Calu3 (cell line): ENCODE data around the gene GPR39. TPM values are rescaled to one million over a fixed set of nuclear protein-coding genes. Genes with fewer than 3 reads are reported as not detected.

ENCODE experiments used
- BruUV-seq: library from RNA; stranded (reverse); fragments of 400-500 nt; replicated peaks from 2 replicates; lab custom pipeline; 2021; lab: Mats Ljungman, UMichigan
- CTCF ChIA-PET: fragments of 300-600 bp; sonication (Branson Sonifier 250); formaldehyde crosslinking; loops from one replicate; lab custom pipeline; 2022; ENCODE audit warnings: antibody characterized with exemption; lab: Charles Lee
- DNase-seq: peaks from one replicate; pipeline ENCODE4 v3.0.0; 2022
- H3K27ac Mint-ChIP-seq: one replicate; pipeline ENCODE4 v1.8.0; 2022; ENCODE audit warnings: mixed read lengths; ENCODE audit not compliant: unreplicated experiment
- H3K27me3 Mint-ChIP-seq: one replicate; pipeline ENCODE4 v1.8.0; 2022; ENCODE audit warnings: mixed read lengths; ENCODE audit not compliant: unreplicated experiment
- H3K36me3 Mint-ChIP-seq: one replicate; pipeline ENCODE4 v1.8.0; 2022; ENCODE audit warnings: mild to moderate bottlenecking, moderate library complexity, mixed read lengths; ENCODE audit not compliant: insufficient read depth, unreplicated experiment
- H3K4me1 Mint-ChIP-seq: one replicate; pipeline ENCODE4 v1.8.0; 2022; ENCODE audit warnings: mild to moderate bottlenecking, low read depth, mixed read lengths; ENCODE audit not compliant: unreplicated experiment
- H3K4me3 Mint-ChIP-seq: one replicate; pipeline ENCODE4 v1.8.0; 2022; ENCODE audit warnings: mild to moderate bottlenecking, low read depth, moderate library complexity, mixed read lengths; ENCODE audit not compliant: unreplicated experiment
- H3K9me3 Mint-ChIP-seq: one replicate; pipeline ENCODE4 v1.8.0; 2022; ENCODE audit warnings: low read depth, mixed read lengths; ENCODE audit not compliant: unreplicated experiment
- CTCF ChIP-seq: fragments of 200-600 bp; IDR thresholded peaks from one replicate; pipeline ENCODE4 v1.8.0; 2022; ENCODE audit warnings: antibody characterized with exemption; ENCODE audit not compliant: unreplicated experiment
- intact Hi-C: fragments of 100-400 bp; cut with micrococcal nuclease; formaldehyde crosslinking; loops from one replicate; pipeline ENCODE4 v1.10.0; 2022; ENCODE audit not compliant: unreplicated experiment
- total RNA-seq: library from RNA; stranded (reverse); gene quantifications from 2 replicates; pipeline ENCODE4 v1.2.3, GENCODE V29; 2022

Gene GPR39
- total RNA-seq, 1 experiment from 2014 or later: 24.9 TPM

DNA sequence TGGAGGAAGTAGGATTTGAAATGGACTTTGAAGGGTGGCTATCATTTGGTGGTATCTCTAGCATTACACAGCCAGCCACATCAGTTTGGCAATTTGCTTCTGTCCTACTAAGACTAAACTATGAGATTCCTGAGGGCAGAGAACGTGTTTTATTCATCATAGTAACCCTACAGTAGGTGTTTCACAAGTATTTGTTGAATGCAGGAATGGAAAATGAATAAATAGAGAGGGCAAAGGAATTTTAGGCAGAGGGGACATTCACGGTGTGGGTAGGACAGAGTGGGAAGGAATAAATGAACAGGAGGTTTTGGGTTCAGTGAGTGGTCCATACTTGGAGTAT lies 15.7 kb upstream of the GPR39 start:
- Mint-ChIP-seq H3K27me3 (peaks cover 13% of the 10 kb centered on the region), H3K27ac (no peak overlapping the region), H3K9me3 (no peaks in the 10 kb centered on the region), H3K4me1 (no peaks in the 10 kb centered on the region), H3K4me3 (no peak overlapping the region), H3K36me3 (no peaks in the 10 kb centered on the region)
- CTCF ChIA-PET: no interaction called here
- intact Hi-C loops: no loop called here
- TF ChIP-seq CTCF: no peak
- DNase-seq: no peak
- no TSS peak for BruUV-seq

DNA sequence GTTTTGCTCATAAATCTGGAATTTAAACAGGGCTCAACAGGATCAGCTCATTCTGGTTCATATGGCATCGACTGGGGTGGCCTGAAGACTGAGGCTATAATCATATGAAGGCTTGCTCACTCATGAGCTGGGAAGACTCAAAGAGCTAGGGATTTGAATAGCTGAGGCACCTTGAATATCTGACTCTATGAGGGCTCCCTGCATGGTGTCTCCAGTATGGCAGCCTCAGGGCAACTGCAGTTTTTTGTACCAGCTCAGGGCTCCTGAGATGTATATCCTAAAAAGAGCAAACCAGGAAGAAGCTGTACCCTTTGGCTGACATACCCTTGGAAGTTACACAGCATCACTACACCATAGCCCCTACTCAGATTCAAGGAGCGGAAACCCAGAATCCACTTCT lies 15.3 kb upstream of the GPR39 start:
- no peak for DNase-seq
- Mint-ChIP-seq H3K4me1 (no peaks in the 10 kb centered on the region), H3K36me3 (no peaks in the 10 kb centered on the region), H3K27me3 (peaks cover 13% of the 10 kb centered on the region), H3K4me3 (no peak overlapping the region), H3K9me3 (no peaks in the 10 kb centered on the region), H3K27ac (no peak overlapping the region)
- CTCF ChIA-PET: no interaction called here
- BruUV-seq: no TSS peak
- intact Hi-C loops: no loop called here
- TF ChIP-seq CTCF: no peak

GRCh38 chr2:132403146-132403545 lies 13.5 kb upstream of the GPR39 start:
- CTCF ChIA-PET: no interaction called here
- intact Hi-C loops: no loop called here
- BruUV-seq: no TSS peak
- Mint-ChIP-seq H3K9me3 (no peaks in the 10 kb centered on the region), H3K4me3 (no peak overlapping the region), H3K36me3 (no peaks in the 10 kb centered on the region), H3K27me3 (peaks cover 13% of the 10 kb centered on the region), H3K4me1 (peaks cover 7% of the 10 kb centered on the region), H3K27ac (no peak overlapping the region)
- no peak for TF ChIP-seq CTCF
- DNase-seq: no peak

- peaks cover 13% of the 10 kb centered on the region for H3K27me3 Mint-ChIP-seq
- BruUV-seq: no TSS peak
- H3K4me3 Mint-ChIP-seq: no peak overlapping the region
- intact Hi-C loops: no loop called here
- no peaks in the 10 kb centered on the region for H3K36me3 Mint-ChIP-seq
- no peak for TF ChIP-seq CTCF
- CTCF ChIA-PET: interaction anchor here (0.6 kb wide), 1 partner anchor 1821 kb away, joined by 4 read pairs; no protein-coding TSS in a partner anchor
- no peak overlapping the region for H3K27ac Mint-ChIP-seq
- H3K9me3 Mint-ChIP-seq: no peaks in the 10 kb centered on the region
- H3K4me1 Mint-ChIP-seq: peaks cover 8% of the 10 kb centered on the region
- no peak for DNase-seq
Observed at GRCh38 chr2:132404056-132404455, 12.5 kb upstream of the GPR39 start.
